Neutrophil (primary cell): ENCODE measurements around the gene GRM5.

ENCODE experiments used
- H3K27ac ChIP-seq: fragments of 200-600 bp; sonication (generic); 2 replicates; pipeline ENCODE4 v1.5.1; 2016; ENCODE audit warnings: mild to moderate bottlenecking, moderate library complexity
- H3K27me3 ChIP-seq: fragments of 200-600 bp; sonication (generic); 2 replicates; pipeline ENCODE4 v1.6.0; 2016; ENCODE audit warnings: mild to moderate bottlenecking
- H3K36me3 ChIP-seq: fragments of 200-600 bp; sonication (generic); 2 replicates; pipeline ENCODE4 v1.5.1; 2017
- H3K4me1 ChIP-seq, 2 experiments: fragments of 200-600 bp in 1 of 2; sonication (generic) in 1 of 2; 1 replicate in 1 of 2; 2 replicates in 1 of 2; pipeline versions ENCODE4 v1.5.1 to v1.6.1; 2013 to 2016; ENCODE audit warnings: low read depth in 1 of 2, low read length in 1 of 2, mild to moderate bottlenecking in 1 of 2, moderate library complexity in 1 of 2; ENCODE audit not compliant: control insufficient read depth in 1 of 2, insufficient read depth in 1 of 2
- H3K4me3 ChIP-seq, 2 experiments: fragments of 200-600 bp in 1 of 2; sonication (generic) in 1 of 2; 1 replicate in 1 of 2; 2 replicates in 1 of 2; pipeline ENCODE4 v1.5.1; 2013 to 2016; ENCODE audit warnings: low read depth in 1 of 2, low read length in 1 of 2, mild to moderate bottlenecking in 1 of 2, moderate library complexity in 1 of 2
- H3K9me3 ChIP-seq: fragments of 200-600 bp; sonication (generic); 2 replicates; pipeline ENCODE4 v1.5.1; 2016
- TF ChIP-seq, protein P1 (sequence below): fragments of 200-600 bp; sonication (generic); IDR thresholded peaks from 2 replicates; pipeline ENCODE4 v1.5.1; 2016; ENCODE audit warnings: antibody characterized with exemption

GRM5 gene

DNA sequence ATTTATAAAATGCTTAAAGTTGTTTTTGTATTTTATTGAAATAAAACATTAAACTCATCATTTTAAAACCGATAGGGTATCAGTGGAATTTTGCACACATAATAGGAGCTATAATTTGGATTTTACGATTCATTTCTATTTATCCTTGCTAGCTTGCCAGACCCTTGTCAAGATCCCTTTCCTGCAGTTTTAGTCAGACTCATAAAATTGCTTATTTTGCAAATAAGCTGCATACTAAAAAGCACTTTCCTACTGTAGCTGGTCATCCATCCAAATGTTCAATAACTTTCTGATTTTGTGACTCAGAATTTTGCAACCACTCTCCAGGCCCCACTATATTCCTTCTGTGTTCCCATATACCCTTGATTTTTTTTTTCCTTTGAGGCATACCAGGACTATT, 489.0 kb downstream of the GRM5 start:
- no peak overlapping the region for H3K27ac ChIP-seq
- H3K27me3 ChIP-seq: peaks cover 4% of the 10 kb centered on the region
- no peak overlapping the region for H3K4me3 ChIP-seq
- H3K4me1 ChIP-seq: no peaks in the 10 kb centered on the region
- no peaks in the 10 kb centered on the region for H3K36me3 ChIP-seq
- TF ChIP-seq, protein P1, sequence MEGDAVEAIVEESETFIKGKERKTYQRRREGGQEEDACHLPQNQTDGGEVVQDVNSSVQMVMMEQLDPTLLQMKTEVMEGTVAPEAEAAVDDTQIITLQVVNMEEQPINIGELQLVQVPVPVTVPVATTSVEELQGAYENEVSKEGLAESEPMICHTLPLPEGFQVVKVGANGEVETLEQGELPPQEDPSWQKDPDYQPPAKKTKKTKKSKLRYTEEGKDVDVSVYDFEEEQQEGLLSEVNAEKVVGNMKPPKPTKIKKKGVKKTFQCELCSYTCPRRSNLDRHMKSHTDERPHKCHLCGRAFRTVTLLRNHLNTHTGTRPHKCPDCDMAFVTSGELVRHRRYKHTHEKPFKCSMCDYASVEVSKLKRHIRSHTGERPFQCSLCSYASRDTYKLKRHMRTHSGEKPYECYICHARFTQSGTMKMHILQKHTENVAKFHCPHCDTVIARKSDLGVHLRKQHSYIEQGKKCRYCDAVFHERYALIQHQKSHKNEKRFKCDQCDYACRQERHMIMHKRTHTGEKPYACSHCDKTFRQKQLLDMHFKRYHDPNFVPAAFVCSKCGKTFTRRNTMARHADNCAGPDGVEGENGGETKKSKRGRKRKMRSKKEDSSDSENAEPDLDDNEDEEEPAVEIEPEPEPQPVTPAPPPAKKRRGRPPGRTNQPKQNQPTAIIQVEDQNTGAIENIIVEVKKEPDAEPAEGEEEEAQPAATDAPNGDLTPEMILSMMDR: no peak
- H3K9me3 ChIP-seq: no peaks in the 10 kb centered on the region

DNA sequence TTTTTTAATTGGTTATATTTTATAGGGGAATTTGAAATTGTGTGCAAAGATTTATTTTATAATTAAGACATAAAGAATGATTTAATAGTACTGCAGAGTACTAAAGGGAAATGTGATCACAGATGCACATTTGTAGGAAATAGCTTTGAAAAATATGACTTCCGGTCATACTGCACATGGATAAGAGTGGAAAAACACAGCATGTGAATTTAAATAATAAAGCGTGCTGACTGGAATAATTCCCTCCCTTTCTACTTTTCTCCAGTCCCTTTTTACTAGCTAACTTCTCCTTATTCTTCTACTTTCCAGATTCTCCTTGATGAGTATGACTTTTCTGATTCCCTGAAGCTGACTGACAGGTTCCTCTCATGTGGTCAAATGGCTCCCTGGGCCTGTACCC, 489.9 kb downstream of the GRM5 start:
- Histone ChIP-seq H3K36me3 (no peaks in the 10 kb centered on the region), H3K27ac (no peak overlapping the region), H3K9me3 (no peaks in the 10 kb centered on the region), H3K4me1 (no peaks in the 10 kb centered on the region), H3K4me3 (no peak overlapping the region), H3K27me3 (peaks cover 4% of the 10 kb centered on the region)
- TF ChIP-seq, protein P1: no peak

DNA sequence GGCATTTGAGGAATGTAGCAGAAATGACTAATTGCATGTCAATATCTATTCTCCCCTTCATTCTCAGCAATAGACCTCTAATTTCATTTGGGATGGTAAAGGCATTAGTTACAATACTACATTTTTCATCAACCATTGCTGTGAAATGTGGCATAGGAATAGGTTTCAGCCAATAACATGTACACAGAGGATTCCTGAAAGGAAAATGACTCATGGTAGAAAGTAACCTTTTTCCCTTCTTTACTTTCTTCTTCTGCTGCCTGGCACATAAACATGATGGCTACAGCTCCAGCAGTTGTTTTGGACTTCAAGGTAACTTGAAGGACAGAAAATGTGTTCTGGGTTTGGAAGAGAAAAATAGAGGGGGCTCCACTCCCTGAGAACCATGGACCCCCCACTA, 496.4 kb downstream of the GRM5 start:
- Histone ChIP-seq H3K9me3 (no peaks in the 10 kb centered on the region), H3K4me3 (no peak overlapping the region), H3K27ac (no peak overlapping the region), H3K4me1 (no peaks in the 10 kb centered on the region), H3K36me3 (no peaks in the 10 kb centered on the region), H3K27me3 (no peaks in the 10 kb centered on the region)
- TF ChIP-seq, protein P1: no peak

DNA sequence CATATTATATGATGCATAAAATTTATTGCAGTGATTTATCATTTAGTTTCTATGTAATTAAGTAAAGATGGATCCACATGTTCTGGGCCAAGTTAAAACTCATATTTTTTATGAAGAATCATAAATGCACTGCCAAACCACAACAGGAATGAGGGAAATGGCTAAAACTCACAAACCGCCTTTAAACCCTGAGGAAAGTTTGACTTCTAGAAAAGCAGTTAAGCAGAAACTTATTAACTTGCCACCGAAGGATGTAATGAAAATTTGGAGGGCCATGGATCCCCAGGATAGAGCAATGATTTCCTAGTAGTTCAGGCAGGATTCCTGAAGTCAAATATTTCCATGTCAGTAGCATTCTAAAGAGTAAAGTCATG, 510.0 kb downstream of the GRM5 start:
- Histone ChIP-seq H3K36me3 (no peaks in the 10 kb centered on the region), H3K27ac (no peak overlapping the region), H3K4me1 (no peaks in the 10 kb centered on the region), H3K9me3 (no peaks in the 10 kb centered on the region), H3K27me3 (peaks cover 3% of the 10 kb centered on the region), H3K4me3 (no peak overlapping the region)
- TF ChIP-seq, protein P1: no peak

DNA sequence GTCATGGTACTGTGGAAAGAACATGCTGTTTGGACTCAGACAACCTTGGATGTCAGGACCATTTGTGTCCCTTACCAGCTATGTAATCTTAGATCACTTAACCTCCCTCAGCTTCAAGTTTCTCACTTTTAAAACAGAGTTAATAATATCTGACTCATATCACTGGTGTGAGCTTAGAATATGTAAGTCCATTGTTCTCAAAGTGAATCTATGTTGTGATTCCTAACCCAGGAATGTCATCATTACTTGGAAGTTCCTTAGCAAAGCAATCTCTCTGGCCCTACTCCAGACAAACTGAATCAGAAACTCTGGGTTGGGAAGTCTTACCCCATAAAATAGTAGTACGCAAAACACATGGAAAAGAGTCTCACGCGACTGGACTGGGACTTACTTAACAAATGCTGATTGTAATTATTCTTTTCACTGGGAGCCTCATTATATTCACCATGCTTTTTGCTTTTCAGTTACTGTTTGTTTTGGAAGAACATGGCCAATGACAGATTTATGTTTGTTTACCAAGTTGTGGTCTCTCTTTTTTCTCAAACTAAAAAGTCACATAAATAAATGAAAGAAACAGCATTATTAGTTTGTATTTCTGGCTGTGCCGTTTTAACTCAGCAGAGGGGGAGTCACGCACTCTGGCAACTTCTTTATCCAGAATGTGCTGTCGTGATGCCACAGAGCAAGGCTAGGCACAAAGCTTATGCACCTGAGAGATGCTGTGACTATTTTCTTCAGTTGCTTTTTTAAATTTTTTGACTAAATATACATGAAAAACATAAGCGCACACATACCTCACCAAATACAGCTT, 510.6 kb downstream of the GRM5 start:
- no peaks in the 10 kb centered on the region for H3K36me3 ChIP-seq
- no peak overlapping the region for H3K27ac ChIP-seq
- H3K9me3 ChIP-seq: no peaks in the 10 kb centered on the region
- TF ChIP-seq, protein P1: no peak
- no peaks in the 10 kb centered on the region for H3K4me1 ChIP-seq
- H3K4me3 ChIP-seq: no peak overlapping the region
- H3K27me3 ChIP-seq: peaks cover 3% of the 10 kb centered on the region
